GM21786 (cell line): Measurements from ENCODE around the gene SMIM1.
"Not testable (repeated sequence)": the region's sequence is repeated elsewhere in the genome, so short reads cannot be mapped to it uniquely, and the experiment has no call there.

Experiments used
- ATAC-seq: cut with Tn5 transposase; IDR thresholded peaks from one replicate; pipeline ENCODE4 v1.9.1; 2021; ENCODE audit not compliant: unreplicated experiment

Gene SMIM1

DNA sequence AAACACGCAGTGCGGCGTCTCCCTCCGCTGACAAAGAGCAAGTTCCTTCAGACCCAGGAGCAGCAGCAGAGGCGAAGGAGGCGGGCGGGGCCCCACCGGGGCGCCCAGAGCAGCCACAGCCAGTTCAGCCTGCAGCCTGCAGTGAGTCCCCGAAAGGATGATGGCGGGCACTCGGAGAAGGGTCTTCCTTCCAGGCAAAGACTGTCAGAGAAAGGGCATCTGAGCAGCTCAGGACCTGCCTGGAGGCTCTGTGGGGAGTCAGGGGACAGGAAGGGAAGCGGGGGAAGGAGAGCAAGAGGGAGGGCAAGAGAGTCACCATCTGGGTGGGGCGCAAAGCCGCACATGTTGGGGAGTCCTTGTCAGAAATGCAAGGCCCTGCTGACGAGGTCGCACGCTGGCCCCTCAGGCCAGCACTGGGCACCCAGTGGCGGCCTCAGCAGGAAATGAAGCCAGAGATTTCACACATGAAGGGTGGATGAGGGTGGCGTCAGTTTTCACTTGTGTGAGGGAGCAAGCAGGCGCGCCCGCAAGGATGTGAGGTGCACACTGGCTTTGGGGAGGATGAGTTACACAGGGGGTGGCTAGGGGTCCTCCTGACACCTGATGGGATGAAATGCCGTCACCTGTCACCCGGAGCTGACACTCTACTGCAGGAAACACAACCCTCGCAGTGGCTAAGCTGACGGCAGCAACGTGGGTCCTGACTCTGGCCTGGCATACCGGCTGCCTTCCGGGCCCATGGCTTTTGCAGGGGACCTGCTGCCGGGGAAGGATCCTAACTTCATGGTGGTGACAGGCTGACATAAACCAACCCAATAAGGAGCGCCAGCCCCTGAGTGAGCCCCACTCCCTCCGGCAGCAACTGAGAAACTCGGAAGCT lies 17.1 kb downstream of the SMIM1 start:
- ATAC-seq = no peak

GRCh38 chr1:3790500-3790923 lies 18.0 kb downstream of the SMIM1 start:
- no peak for ATAC-seq

DNA sequence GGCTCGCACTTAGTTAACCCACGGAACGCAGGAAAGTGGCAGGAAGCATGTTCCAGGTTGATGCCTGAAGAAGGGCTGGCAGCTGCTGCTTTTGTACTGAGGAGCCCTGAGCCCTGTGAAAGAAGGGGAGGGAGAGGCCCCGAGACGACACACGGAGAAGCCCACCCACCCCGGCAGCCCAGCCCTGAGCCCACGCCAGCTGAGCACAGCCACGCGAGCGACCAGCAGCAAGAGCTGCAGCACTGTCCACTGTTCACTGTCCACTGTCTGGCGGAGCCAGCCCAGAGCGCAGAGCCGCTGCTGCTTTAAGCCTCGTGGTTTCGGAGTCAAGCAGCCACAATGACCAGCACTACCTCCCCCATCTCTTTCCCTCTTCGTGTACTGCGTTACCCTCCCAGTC lies 18.4 kb downstream of the SMIM1 start:
- no peak for ATAC-seq

DNA sequence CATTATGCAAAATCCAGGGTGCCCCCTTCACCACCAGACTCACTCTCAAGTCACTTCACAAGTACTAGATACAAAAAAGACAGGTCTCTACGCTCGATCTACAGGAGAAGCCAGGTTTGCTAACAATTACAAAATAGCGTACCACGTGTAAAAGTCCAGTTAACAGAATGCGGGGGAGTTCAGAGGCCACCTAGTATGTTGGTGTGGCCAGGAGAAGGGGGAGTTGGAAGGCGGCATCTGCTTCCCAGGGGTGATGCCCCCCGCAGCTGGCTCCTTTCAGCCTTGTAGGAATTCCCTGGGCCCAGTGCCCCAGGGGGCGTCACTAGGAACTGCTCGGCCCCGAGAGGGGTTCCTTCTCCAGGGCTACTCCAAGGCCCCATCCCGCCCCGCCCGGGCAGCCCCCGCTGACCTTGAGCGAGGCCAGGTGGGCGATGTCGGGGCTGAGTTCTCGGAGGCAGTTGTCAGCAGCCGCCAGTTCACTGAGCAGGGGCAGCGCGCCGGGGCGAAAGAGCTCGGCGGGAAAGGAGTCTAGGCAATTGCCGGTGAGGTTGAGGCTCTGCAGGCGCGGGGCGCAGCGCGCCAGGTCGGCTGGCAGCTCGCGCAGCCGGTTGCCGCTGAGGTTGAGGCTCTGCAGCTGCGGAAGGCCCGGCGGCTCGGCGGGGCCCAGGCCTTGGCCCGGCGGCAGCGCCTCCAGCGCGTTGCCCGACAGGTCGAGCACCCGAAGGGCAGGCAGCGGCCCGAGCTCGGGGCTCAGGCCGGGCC lies 23.1 kb downstream of the SMIM1 start:
- ATAC-seq = peak; percentile 15

DNA sequence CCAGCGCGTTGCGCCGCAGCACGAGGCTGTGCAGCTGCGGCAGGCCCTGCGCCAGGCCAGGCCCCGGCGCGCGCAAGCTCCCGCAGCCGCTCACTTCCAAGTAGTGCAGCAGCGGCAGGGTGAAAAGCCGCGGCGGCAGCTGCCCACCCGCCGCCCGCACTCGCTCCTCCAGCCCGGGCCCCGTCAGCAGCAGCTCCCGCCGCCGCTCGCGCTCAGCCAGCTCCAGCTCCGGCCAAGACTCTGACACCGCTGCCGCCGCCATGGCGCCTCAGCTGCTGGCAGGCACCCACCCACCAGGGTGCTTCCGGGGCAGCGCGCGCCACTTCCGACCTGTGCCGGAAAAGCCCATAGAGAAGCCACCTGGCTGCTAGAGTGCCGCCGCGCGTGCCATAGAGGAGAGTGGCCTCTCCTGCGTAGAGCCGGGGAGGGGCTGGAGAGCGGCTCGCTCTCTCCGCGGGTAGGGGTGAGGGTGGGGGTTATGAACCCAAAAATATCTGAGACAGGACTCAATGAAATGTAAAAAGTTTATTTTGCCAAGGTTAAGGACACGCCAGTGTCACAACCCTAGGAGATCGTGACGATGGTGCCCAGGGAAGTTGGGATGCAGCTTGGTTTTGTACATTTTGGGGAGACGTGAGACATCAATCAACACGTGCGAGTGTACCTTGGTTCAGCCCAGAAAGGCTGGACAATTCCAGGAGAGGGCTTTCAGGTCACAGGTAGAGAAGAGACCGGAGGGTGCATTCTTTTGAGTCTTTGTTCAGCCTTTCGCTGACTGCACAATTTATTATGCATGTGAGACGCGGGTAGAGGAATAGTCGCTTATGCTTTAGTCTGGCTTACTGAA lies 23.9 kb downstream of the SMIM1 start, which contains the start of gene LRRC47:
Gene LRRC47 (minus strand): TSS at position 284 of the 847 bp plus-strand sequence. CDS start 22 bp downstream, at position 262.
- ATAC-seq = peak; percentile 97

- ATAC-seq = no peak
These were observed 27.6 kb downstream of the SMIM1 start for GRCh38 chr1:3799976-3800685.

DNA sequence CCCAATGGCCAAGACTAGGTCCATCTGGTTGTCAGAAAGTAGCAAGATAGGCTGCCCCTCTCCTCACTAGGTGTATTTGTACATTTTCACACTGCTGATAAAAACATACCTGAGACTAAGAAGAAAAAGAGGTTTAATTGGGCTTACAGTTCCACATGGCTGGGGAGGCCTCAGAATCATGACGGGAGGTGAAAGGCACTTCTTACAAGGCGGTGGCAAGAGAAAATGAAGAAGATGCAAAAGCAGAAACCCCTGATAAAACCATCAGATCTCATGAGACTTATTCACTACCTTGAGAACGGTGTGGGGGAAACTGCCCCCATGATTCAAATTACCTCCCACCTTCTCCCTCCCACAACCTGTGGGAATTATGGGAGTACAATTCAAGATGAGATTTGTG lies 28.2 kb downstream of the SMIM1 start:
- ATAC-seq = not testable (repeated sequence)

DNA sequence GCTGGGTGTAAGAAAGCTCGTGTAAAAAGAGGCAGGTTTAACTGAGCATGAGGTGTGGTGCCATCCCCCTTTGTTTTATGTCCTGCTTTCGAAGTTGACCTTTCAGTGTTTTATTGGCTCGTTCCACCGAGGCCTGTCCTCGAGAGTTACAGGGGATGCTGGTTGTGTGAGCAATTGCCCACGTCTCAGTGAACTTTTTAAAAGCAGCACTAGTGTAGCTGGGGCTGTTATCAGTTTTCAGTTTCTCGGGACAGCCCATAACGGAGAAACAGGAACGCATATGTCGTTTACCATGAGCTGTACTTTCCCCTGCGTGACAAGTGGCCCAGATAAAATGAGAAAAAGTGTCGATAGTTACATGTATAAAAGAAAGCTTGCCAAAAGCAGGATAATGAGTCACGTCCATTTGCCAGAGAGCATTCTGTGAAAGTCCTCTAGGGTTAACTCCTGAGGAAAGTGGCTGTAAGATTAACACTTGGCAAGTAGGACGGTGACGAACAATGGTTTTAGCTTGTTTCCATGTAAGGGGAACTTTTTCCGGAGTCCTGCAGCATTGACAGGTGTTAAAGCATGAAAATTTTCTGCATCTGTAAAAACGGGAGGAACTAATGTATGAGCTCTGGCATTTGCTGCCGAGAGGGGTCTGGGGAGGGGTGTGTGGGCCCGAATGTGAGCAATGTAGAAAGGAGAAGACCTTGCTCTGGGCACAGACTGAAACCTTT lies 31.5 kb downstream of the SMIM1 start:
- ATAC-seq = no peak

DNA sequence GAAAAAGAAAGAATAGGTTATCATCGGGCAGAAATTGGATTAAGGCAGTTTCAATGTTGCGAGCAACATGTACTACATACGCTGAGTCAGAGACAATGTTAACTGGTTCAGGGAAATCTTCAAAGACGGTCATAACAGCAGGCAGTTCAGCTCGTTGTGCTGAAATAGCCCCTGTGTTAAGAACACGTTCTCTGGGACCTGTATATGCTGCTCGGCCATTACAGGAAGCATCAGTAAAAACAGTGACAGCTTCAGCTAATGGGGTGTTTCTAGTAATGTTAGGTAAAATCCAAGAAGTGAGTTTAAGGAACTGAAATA lies 32.0 kb downstream of the SMIM1 start:
- not testable (repeated sequence) for ATAC-seq

- ATAC-seq = no peak
These were observed 32.5 kb downstream of the SMIM1 start for GRCh38 chr1:3805038-3805437.

DNA sequence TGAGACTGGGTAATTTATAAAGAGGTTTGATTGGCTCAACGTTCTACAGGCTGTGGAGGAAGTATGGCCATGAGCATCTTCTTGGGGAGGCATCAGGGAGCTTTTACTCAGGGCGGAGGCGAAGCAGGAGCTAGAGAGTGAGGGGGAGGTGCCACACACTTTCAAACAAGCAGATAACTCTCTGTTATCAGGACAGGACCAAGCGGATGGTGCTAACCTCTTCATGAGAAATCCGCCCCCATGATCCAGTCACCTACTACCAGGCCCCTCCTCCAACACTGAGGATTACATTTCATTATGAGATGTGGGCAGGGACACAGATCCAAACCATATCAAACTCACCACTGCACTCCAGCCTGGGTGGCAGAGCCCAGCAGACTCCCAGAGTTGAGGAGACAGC lies 35.2 kb downstream of the SMIM1 start:
- ATAC-seq = no peak

GRCh38 chr1:3809680-3810079 lies 37.1 kb downstream of the SMIM1 start:
- ATAC-seq = no peak

- not testable (repeated sequence) for ATAC-seq
These were observed 37.7 kb downstream of the SMIM1 start for GRCh38 chr1:3810149-3810761.

DNA sequence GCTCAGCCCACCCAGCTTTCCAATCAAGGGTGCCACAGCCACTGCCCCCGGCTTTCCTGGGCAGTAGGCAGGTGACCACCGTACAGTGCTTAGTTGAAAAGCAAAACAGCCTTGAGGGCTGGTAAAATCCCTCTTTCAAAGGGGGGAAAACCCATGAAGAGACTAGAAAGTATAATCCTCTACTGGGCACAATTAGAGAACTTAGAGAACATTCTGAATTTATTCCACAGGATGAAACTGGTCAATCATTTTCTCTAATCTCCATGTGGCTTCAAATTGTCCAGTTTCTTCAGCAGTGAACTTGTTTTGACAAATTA lies 39.0 kb downstream of the SMIM1 start:
- ATAC-seq = no peak

GRCh38 chr1:3814065-3814464 lies 41.5 kb downstream of the SMIM1 start:
- no peak for ATAC-seq

GRCh38 chr1:3814771-3815561 lies 42.4 kb downstream of the SMIM1 start:
- no peak for ATAC-seq

DNA sequence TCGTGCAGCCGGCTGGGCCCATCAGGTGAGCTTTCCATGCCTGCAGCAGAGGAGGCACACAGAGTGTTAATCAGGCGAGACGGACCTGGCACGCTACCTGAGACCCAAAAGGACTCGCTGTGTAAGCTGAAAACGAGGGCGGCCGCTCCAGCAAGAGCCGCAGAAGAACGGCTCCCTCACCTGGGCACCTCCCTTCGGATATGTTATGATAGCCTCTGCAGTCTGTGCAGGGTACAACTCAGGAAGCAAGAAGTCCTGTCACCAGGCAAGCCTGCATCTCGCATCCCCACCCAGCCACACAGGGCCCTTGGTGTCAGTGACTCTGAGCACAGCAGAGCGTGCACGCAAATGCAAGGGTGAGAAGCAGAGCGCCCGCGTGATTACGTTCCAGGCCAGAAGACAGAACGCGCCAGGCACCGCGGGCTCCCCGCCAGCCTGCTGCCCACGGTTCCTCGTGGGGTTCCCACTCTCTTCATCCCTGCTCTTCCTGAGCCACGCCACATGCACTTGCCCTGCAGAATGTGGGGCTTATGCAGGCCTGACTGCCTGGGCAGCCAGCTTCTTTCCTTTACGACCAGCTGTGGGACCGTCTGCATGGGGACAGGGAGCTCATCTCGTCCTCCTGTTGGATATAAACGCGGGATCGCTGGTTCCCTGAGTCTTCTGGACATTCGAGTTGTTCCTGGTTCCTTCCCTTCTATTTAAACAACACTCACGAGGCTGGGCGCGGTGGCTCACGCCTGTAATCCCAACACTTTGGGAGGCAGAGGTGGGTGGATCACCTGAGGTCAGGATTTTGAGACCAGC lies 44.0 kb downstream of the SMIM1 start:
- ATAC-seq = no peak

GRCh38 chr1:3817138-3817740 lies 44.7 kb downstream of the SMIM1 start:
- no peak for ATAC-seq
